CD4-positive, alpha-beta T cell treated with Interleukin-10 for 1 hour (primary cell): ENCODE data around the gene SAMD4B.
"Not testable (repeated sequence)": the region's sequence is repeated elsewhere in the genome, so short reads cannot be mapped to it uniquely, and the experiment has no call there.

Experiments used
- DNase-seq: peaks from one replicate; pipeline ENCODE4 v3.0.0-alpha.2; 2020

SAMD4B gene

DNA sequence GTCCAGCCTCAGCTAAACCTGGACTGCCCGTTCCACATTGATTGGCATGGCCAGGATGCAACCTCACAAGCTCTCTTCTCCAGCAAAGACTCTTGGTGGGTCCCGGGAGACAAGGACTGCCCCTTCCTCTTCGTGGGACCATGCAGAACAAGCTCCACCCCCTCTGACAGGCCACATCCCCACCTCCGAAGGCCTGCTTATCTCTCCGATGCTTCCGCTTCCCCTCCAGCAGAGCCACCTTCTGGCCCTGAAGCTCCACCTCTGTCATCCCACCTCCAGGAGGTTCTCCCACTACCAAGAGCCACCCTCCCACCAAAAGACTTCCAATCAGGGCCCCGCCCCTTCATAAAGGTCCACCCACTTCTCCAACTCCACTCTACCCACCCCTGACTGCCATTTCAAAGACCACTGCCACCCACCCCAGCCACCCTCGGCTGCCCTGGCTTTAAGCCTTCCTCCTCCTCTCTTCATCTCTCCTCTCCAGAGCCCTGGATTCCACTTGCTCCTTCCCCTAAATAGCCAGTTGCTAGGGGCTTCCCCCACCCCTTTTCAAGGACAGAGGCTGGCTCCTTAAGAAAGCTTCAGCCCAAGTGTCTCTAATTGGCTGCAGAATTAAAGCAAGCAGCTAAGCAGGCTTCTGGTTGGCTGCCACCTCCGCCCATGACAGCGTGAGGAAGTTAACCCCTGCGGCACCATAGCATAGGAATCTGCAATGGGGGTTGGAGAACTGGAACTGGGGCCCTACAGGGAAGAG, 31.5 kb upstream of the SAMD4B start:
- no peak for DNase-seq

DNA sequence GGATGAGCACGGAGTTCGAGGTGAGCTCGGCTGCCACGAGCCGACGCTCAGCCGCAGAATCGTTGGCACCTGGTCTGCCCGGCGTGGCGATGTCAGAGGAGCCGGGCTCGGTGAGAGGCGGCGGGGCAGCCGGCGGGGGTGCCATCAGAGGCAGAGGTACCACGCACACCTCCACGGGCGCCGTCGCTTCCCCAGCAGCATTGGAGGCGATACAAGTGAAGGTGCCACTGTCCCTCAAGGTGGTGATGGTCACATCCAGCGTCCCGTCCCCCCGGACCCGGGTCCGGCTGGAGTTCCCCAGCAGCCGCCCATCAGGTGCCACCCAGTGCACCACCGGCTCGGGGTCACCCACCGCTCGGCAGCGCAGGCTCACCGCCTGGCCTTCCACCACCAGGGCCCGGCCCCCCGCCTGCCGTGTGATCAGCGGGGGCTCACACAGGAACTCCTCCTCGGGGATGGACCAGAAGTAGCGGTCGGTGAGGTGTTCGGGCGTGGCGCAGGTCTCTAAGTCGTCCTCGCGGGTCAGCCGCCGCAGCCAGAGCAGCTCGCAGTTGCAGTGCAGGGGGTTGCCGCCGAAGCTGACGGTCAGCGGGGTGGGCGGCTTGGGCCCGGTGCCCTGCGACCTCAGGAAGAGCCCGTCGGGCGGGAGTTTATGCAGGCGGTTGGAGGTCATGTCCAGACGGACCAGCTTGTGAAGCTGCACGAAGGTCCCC, 28.0 kb upstream of the SAMD4B start:
- no peak for DNase-seq

DNA sequence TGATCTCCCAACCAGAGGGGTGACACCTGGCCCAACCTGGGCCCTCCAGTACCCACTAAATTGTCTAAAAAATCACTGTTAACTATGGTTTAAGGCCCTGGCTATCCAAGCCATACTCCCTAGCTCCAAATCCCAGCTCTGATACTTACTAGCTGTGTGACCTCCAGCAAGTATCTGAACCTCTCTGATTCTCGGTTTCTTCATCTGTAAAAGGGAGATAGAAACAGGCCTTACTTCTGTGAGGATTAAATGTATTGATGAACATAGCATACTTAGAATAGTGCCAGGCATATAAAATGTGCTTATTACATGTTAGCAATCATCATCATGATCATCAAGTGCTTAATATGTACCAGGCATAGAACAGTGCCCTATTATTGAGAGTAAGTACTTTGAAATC, 26.3 kb upstream of the SAMD4B start:
- DNase-seq: no peak

DNA sequence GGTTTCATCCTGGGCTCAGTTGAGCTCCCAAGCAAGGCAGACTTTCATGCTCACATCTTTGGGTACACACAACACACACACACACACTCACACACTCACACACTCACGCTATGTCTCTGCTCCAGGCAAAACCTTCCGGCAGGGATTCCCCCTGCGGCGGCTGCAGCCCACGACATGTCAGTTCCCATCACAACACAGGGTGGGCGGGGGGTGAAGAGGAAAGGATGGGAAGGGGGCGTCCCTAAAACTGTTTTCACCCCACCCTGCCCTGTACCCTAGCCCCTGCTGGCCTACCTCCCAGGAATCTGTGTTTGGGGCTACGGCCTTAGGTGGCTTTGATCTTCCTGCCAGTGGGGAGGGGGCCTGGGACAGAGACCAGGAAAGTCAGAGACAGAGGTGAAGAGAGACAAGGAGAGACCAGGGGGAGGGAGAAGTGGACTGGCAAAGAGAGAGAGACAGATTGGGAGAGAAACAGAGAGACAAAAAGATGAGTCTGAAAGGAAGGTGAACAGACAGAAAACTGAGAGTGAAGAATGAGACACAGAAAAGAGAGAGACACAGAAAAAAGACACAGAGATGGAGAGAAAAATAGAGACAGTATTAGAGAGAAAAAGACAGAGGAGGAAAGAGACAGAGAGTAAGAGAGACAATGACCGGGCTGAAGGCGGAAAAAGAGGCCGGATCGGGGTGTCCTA, 25.4 kb upstream of the SAMD4B start:
- no peak for DNase-seq

DNA sequence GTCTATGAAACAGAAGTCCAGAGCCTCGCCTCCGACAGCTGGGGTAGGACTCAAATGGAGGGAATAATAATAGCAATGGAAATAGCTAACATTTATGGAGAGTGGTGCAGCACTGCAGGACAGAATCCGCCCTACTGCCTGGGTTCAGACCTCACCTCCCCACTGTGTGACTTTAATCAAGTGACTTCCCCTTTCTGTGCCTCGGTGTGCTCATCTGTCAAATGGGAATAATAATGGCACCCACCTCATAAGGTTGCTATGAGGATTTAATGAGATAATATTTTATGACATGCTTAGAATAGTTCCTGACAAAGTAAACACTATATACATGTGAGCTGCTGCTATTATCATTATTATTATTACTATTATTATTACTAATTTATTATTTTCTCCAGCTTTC, 24.7 kb upstream of the SAMD4B start:
- no peak for DNase-seq

DNA sequence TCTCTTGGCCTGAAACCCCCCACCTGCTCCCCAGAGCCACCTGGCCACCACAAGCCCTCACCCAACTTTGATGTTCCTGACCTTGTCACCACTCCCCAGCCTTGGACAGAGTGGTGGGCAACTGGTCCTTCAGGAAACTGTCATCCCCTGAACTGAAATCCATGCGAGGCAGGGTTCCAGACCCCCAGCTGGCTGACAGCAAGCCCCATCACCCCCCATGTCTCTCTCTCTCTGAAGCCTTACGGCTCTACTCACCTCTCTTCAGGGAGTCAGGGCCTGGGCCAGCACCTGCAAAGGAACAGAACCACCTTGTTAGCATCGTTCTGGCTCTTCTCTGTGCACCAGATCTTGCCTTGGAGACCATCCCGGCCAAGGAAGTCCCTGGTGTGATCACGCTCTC, 24.1 kb upstream of the SAMD4B start:
- no peak for DNase-seq

DNA sequence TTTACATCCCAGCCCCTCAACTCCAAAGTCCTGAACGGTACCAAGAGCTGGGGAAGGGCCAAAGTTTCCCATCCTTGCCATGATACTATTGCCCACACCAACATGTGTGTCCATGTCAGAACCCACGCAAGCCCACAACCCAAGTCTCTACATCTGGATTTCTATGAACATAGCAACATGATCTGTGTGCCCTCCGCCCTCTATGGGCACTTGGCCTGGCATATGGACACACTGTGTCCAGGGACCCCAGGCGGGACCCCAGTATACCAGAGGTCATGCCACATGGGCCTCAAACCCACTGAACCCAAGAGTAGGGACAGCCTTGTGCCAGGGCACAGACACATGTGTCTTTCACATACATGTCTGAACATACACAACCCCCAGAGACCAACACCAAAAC, 23.5 kb upstream of the SAMD4B start:
- DNase-seq: no peak

DNA sequence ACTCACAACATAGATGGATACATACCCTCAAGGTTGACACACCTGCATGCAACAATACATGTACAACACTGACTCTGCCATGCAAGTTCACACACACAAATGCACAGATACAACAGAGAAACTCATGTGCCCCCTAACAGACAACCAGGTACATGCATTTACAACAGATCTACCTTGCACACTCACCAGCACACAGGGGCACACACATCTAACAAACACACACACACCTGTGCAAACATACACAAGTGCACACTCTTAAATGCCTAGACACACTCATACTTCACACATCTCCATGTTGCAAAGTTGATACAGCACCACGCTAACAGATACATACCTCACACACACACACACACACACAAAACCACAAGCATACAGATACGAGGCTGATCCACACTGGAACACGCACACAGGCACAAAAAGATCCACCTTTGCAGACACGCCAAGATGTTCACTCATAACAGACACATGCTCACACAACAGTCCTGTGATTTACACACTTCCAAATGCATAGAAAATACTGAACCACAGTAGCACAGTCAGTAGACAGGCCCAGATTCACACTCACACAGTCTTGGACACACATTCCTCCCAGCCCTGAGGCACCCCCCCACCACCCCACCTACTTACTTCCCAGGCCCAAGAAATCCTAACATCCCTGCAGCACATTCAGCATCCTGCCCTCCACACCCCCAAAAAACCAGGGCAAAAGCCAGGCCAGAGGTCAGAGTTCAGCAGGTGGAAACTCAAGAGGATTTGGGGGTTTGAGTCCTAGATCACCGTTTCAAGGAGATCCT, 22.9 kb upstream of the SAMD4B start:
- no peak for DNase-seq

DNA sequence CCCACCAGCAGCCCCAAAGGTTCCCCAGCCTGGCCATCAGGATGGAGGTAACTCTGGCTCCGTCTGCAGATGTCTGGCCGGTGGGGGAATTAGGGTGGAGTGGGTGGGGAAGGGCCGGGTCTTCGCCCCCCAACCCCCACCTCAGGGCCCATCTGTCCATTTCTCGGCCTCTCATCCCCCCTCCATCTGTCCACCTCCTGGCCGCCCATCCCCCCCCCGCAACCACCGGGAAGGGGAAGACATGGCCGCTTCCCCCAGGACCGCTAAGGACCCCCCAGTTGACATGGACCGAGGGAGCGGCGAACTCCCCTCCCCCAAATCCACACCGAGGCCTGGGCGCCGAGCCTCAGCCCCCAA, 22.4 kb upstream of the SAMD4B start:
- no peak for DNase-seq

DNA sequence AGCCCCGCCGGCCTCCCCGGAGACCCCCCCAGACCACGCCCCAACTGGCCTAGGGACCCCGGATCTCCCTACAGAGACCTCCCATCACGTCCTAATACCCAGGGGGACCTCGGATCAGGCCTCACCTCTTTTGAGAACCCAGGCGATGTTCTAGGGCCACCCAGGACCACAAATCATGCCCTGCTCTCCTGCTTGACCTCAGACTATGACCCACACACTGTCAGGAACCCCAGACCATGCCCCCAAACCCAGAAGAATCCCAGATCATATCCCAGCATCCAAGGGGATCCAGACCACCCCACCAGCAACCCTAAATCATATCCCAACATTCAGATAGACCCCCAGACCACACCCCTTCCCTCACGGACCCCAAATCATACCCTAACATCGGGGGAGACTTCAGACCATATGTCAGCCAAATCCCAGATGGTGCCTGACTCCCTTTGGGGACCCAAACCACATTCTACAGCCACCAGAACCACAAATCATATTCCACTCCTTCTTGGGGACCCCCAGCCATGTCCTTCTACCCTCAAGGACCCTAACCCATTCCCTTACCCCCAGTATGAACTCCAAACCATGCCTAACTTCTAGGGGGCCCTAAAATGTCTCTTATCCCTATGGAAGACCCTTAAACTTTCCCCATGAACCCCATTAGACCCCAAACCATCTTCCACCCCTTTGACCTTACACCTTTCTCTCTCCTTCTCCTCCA, 20.9 kb upstream of the SAMD4B start:
- no peak for DNase-seq

DNA sequence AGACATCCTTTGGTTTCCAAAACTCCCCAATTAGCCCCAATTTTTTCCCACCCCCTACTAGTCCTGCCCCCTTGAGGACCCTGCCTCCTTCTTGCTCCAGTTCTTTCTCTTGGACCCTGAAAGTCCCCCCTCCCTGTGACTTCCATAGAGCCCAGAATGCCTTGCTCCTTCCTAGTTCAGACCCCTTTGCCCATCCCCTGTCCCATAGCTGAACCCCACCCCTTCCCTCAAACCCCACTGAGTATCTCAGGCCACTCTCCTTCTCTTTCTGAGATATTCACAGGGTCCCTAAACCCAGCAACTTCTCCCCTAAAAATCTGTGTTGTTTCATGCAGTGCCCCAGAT, 20.4 kb upstream of the SAMD4B start:
- no peak for DNase-seq

DNA sequence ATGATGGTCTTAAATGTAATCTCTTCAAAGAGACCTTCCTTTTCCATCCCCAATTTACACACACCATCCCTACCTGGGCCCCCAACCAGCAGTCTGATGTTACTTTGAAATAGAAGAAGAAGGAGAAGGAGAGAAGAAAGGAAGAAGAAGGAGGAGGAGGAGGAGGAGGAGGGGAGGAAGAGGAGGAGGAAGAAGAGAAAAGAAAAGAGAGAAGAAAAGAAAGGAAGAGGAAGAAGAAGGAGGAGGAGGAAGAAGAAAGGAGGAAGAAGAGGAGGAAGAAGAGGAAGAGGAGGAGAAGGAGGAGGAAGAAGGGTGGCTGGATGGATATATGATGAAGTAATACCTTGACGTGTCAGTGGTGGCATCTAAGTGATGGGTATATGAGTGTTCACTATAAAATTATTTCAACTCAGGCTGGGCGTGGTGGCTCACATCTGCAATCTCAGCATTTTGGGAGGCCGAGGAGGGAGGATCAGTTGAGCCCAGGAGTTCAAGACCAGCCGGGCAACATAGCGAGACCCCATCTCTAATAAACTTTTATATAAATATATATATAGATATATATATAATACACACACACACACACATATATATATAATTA, 17.9 kb upstream of the SAMD4B start:
- DNase-seq: no peak

DNA sequence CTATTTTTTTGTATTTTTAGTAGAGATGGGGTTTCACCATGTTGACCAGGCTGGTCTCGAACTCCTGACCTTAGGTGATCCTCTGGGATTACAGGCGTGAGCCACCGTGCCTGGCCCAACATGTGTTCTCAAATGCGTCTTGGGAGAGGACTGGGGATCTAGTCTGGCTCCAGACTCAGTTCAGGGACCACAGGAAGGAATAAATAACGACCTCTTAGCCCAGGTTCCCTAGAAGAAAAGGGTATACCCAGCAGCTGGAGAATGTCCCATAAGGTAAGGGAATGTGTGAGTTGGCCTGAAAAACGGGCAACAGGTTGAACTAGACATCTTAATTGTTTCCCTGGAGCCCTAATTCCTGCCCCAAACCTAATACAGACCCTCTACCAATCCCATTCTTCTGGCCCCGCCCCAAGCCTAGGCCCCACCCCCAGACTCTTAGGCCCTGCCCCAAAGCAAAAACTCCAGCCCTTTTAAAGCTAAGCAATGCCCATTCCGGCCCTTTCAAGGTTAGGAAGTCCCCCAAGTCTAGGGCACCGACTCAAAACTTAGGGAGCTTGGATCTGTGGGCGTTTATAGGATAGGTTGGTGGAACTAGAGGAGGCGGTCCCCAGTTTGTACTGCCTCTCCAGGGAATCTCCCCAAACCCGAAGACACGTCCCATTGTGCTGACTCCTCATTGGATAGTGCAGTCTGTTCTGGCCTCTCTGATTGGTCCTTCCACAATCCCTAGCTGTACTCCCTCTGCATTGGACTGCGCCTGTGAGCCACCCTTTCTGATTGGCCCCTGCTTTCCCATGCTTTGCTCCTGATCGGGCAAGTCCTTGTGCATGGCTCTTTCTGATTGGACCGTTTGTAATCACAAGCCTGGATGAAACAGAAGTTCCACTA, 16.2 kb upstream of the SAMD4B start:
- no peak for DNase-seq

DNA sequence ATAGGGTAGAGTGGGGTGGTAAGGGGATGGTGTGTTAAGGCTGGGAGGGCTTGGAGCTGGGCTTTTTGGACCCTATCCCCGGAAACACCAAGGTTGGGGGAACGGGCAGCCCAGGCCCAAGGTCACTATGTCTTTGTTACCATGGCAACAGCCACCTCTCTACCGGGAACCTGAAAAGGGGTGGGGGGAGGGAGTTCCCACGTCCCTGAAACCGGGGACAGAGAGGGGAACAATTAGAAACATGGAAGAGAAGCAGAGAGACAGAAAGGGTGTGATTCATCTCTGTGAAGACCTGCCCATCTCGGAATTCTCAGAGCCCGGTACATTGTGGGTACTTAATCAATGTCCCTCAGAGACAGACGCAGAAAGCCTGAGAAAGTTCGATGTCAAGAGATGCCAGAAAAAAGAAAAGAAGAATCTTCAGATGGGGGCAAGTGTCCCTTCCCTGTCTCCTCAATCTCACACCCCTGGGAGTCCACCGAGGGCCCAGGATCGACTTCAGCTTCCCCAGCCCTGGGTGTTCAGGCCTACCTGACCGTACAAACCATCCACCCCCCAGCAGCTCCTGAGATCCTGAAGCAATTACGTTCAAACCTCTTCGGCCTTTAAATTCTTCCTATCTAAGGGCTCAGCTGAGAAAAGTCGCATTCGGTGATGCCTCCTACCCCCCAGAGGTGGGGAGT, 14.7 kb upstream of the SAMD4B start:
- no peak for DNase-seq

DNA sequence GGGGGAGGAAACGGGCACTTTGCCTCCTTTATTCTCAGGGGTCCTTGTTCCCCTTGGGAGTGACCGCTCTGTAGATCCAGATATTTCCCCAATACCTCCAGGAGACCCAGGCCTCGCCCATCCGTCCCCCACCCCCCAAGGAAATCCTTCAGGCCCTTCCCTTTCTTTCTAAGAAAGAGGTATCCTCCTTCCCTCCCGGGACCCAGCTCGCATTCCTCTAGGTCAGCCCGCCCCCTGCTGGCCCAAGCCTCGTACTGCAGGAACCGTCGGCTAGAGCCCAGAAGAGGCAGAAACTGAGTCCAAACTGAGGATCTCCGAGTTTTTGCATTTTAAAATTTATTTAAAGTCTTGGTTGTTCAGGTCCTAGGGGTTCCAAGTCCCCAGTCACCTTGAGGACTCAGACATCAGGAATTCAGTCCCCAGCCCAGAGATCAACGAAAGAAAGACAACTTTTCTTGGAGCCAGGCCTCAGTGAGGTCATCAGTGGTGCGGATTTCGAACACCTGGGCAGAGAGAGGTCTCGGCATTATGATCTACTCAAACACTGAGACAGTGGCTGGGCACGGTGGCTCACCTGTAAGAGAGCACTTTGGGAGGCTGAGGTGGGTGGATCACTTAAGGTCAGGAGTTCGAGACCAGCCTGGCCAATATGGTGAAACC, 14.0 kb upstream of the SAMD4B start:
- peak; percentile 83 for DNase-seq

DNA sequence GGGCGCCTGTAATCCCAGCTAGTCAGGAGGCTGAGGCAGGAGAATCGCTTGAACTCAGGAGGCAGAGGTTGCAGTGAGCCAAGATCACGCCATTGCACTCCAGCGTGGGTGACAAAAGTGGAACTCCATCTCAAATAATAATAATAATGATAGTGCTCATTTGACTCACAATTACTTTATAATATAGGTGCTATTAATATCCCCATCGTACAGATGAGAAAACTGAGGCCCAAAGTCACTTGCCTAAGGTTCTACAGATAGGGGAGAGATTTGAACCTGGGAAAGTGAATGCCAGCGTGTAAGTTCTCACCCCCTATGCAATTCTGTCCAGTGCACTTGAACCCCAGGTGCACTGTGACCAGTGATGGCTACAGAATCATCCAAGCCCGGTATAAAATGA, 12.3 kb upstream of the SAMD4B start:
- no peak for DNase-seq

DNA sequence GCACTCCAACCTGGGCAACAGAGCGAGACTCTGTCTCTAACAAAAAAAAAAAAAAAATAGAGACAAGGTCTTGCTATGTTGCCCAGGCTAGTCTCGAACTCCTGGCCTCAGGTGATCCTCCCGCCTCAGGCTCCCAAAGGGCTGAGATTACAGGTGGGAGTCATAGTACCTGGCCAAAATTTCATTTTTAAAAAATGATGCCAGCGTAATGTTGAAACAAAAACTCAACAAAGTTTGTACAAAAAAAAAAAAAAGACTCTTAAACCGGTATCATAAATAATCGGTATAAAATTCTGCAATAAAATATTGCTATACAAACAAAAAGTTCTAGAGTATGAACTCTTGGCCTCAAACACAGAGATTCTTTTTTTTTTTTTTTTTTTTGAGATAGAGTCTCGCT, 9.9 kb upstream of the SAMD4B start:
- DNase-seq: no peak

DNA sequence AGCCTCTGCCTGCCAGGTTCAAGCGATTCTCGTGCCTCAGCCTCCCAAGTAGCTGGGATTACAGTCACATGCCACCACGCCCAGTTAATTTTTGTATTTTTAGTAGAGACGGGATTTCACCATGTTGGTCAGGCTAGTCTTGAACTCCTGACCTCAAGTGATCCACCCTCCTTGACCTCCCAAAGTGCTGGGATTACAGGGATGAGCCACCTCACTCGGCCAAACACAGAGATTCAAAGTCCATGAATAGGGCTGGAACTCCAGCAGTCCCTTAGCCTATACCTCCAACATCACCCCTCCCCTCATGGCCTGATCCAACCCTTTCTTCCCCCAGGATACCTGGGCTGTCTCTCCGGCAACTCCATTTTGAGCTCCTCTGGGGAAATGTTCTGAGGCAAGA, 9.5 kb upstream of the SAMD4B start:
- DNase-seq: not testable (repeated sequence)

DNA sequence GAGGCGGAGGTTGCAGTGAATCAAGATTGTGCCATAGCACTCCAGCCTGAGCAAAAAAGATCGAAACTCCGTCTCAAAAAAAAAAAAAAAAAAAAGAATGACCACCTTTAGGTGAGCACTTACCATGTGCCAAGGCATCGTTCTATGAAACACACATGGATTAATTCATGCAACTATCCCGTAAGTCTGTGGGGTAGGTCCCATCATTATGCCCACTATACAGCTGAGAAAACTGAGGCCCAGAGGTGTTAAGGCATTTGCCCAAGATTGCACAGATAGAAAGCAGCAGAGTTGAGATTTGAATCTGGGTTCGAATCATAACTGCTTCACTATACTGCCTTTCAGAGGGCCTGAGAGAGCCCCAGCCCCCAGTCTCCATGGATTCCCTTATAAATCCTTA, 8.7 kb upstream of the SAMD4B start:
- DNase-seq: no peak

DNA sequence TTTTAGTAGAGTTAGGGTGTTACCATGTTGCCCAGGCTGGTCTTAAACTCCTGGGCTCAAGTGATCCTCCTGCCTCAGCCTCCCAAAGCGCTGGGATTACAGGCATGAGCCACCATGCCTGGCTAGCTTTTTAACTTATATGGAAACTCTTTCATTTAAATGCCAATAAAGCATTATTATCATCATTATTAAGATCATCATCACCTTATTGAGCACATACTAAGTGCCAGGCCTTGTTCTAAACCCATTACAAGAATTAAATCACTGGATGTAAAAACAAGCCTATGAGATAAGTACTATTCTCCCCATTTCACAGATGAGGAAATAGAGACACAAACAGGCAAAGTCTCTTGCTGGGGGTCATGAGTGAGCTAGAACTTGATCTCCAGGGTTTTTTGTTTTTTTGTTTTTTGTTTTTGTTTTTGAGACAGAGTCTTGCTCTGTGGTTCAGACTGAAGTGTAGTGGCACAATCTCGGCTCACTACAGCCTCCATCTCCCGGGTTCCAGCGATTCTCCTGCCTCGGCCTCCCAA, 7.7 kb upstream of the SAMD4B start:
- DNase-seq: no peak
